ENCODE data around the gene CIZ1.
A peak's percentile ranks its signal among the peaks of the same experiment; 100 is the strongest.

CIZ1 gene

DNA sequence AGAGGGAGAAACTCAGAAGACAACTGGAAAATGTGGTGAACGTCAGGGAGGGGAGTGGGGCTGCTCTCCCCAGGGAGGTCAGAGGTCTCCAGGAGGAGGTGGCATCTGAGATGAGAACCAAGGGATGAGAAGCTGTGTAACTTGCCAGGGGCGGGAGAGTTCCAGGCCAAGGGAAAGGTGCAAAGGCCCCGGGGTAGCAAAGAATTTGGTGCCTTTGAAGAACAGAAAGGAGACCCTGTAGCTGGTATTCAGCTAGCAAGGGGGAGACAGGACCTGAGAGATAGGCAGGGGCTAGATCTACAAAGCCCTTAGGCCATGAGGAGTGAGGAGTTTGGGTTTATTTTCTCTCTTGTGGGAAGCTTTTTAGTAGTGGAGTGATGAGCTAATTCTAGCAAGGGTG is 15.1 kb upstream of the CIZ1 start:
- H3K4me1 Mint-ChIP-seq (ENCODE audit: low read depth): peaks cover 23% of the 10 kb centered on the region
- H3K27ac Mint-ChIP-seq: no peak overlapping the region
- no peak overlapping the region for H3K4me3 Mint-ChIP-seq
- H3K36me3 Mint-ChIP-seq (ENCODE audit: low read depth): no peaks in the 10 kb centered on the region
- H3K9me3 Mint-ChIP-seq: no peaks in the 10 kb centered on the region
- peaks cover 17% of the 10 kb centered on the region for H3K27me3 Mint-ChIP-seq

- Mint-ChIP-seq H3K4me3 (no peak overlapping the region), H3K4me1 (ENCODE audit: low read depth) (peaks cover 24% of the 10 kb centered on the region), H3K36me3 (ENCODE audit: low read depth) (no peaks in the 10 kb centered on the region), H3K27ac (no peak overlapping the region), H3K27me3 (peaks cover 17% of the 10 kb centered on the region), H3K9me3 (no peaks in the 10 kb centered on the region)
Observed at GRCh38 chr9:128205296-128205944, 14.0 kb upstream of the CIZ1 start.

- no peaks in the 10 kb centered on the region for H3K36me3 Mint-ChIP-seq (ENCODE audit: low read depth)
- no peak overlapping the region for H3K27ac Mint-ChIP-seq
- H3K9me3 Mint-ChIP-seq: no peaks in the 10 kb centered on the region
- H3K4me3 Mint-ChIP-seq: peak overlapping the region; percentile 7
- H3K27me3 Mint-ChIP-seq: peaks cover 17% of the 10 kb centered on the region
- H3K4me1 Mint-ChIP-seq (ENCODE audit: low read depth): peaks cover 24% of the 10 kb centered on the region
Observed at GRCh38 chr9:128204858-128205257, 13.5 kb upstream of the CIZ1 start.

DNA sequence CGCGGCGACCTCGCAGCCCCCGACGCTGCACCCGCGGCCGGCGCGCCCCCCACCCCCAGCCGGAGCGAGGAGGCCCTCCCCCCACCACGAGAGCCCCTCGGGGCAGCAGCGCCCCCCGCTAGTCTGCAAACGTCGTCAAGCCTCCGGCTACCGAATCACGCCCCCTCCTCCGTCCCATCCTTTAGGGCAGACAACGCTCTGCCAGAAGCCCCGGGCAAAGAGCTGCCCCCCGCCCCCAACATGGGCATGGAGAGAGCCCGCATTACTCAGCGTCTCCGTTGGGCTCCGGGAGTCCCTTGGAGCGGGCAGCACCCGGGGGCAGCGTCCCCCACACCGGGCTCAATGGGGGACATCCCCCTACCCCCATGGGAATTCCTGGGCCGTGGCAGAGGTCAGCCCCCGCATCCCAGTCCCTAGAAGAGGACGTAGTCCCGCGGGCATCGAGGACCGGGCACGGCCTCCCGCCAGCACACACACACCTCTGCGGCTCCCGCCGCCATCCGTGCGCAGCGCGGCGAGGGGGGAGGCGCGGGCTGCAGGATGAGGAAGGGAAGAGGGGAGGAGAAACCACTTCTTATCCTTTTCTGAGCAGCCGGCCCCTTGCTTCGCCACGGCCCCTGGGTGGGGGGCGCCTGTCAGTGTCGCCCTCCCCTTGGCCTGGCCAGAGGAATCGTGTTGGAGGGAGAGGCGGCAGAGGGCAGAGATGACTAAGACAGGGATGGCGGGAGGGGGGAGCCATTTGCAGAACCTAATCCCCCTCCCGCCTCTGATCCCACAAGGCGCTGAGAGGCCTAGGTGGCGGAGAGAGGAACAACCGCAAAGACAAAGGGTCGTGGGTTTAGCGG is 12.6 kb upstream of the CIZ1 start:
- Mint-ChIP-seq H3K27ac (no peak overlapping the region), H3K27me3 (peaks cover 17% of the 10 kb centered on the region)

GRCh38 chr9:128203024-128203706 is 11.8 kb upstream of the CIZ1 start, which contains the start of gene DNM1:
TSS of gene DNM1 (plus strand) at chr9:128203379. CDS start at chr9:128203471, 92 bp downstream.
- H3K27ac Mint-ChIP-seq: peak within 1 kb of the TSS; percentile 86
- no peaks in the 10 kb centered on the region for H3K9me3 Mint-ChIP-seq
- H3K27me3 Mint-ChIP-seq: peaks cover 17% of the 10 kb centered on the region
- peak within 1 kb of the TSS; percentile 68 for H3K4me3 Mint-ChIP-seq
- peaks cover 27% of the 10 kb centered on the region for H3K4me1 Mint-ChIP-seq (ENCODE audit: low read depth)
- H3K36me3 Mint-ChIP-seq (ENCODE audit: low read depth): no peaks in the 10 kb centered on the region

More for the DNA sequence above, 12.6 kb upstream of the CIZ1 start:
- Mint-ChIP-seq H3K4me1 (ENCODE audit: low read depth) (peaks cover 24% of the 10 kb centered on the region), H3K36me3 (ENCODE audit: low read depth) (no peaks in the 10 kb centered on the region), H3K9me3 (no peaks in the 10 kb centered on the region), H3K4me3 (peak overlapping the region; percentile 53)

- Mint-ChIP-seq H3K27ac (peak overlapping the region; percentile 86), H3K4me1 (ENCODE audit: low read depth) (peaks cover 27% of the 10 kb centered on the region), H3K9me3 (no peaks in the 10 kb centered on the region), H3K27me3 (peaks cover 17% of the 10 kb centered on the region), H3K4me3 (peak overlapping the region; percentile 68), H3K36me3 (ENCODE audit: low read depth) (no peaks in the 10 kb centered on the region)
Observed at GRCh38 chr9:128202648-128203023, 11.3 kb upstream of the CIZ1 start.

- peak overlapping the region; percentile 86 for H3K27ac Mint-ChIP-seq
- no peaks in the 10 kb centered on the region for H3K9me3 Mint-ChIP-seq
- no peaks in the 10 kb centered on the region for H3K36me3 Mint-ChIP-seq (ENCODE audit: low read depth)
Observed at GRCh38 chr9:128201441-128202369, 10.3 kb upstream of the CIZ1 start.

DNA sequence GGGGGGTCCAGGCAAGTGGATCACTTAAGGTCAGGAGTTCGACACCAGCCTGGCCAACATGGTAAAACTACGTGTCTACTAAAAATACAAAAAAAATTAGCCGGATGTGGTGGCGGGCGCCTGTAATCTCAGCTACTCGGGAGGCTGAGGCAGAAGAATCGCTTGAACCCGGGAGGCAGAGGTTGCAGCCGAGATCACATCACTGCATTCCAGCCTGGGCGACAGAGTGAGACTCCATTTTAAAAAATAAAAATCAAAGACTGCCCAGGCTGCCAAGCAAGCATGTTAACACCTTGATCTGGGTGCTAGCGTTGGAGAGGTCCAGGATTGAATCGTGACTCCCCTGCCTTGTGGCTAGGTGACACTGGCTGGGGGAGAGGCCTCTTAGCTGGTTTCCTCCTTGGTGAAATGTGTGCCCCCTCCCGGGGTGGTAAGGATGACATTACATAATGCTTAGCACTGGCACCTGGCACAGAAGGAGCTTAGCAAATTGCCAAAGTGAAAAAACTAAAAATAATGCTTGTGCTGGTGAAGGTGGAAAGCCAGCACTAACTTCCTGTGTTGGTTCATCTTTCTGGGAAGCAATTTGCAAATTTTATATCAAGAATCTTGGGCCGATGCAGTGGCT is 2.2 kb upstream of the CIZ1 start:
- no peaks in the 10 kb centered on the region for H3K27me3 Mint-ChIP-seq
- no peaks in the 10 kb centered on the region for H3K9me3 Mint-ChIP-seq
- no peak overlapping the region for H3K27ac Mint-ChIP-seq
- H3K4me3 Mint-ChIP-seq: no peak overlapping the region
- H3K4me1 Mint-ChIP-seq (ENCODE audit: low read depth): peaks cover 28% of the 10 kb centered on the region
- H3K36me3 Mint-ChIP-seq (ENCODE audit: low read depth): peaks cover 14% of the 10 kb centered on the region

More at GRCh38 chr9:128201441-128202369, 10.3 kb upstream of the CIZ1 start:
- Mint-ChIP-seq H3K27me3 (peaks cover 14% of the 10 kb centered on the region), H3K4me3 (no peak overlapping the region), H3K4me1 (ENCODE audit: low read depth) (peaks cover 27% of the 10 kb centered on the region)

- Mint-ChIP-seq H3K27ac (no peak overlapping the region), H3K4me1 (ENCODE audit: low read depth) (peaks cover 36% of the 10 kb centered on the region), H3K36me3 (ENCODE audit: low read depth) (peaks cover 22% of the 10 kb centered on the region), H3K9me3 (no peaks in the 10 kb centered on the region), H3K4me3 (no peak overlapping the region), H3K27me3 (no peaks in the 10 kb centered on the region)
Observed at GRCh38 chr9:128192601-128193371, 1.4 kb upstream of the CIZ1 start.

DNA sequence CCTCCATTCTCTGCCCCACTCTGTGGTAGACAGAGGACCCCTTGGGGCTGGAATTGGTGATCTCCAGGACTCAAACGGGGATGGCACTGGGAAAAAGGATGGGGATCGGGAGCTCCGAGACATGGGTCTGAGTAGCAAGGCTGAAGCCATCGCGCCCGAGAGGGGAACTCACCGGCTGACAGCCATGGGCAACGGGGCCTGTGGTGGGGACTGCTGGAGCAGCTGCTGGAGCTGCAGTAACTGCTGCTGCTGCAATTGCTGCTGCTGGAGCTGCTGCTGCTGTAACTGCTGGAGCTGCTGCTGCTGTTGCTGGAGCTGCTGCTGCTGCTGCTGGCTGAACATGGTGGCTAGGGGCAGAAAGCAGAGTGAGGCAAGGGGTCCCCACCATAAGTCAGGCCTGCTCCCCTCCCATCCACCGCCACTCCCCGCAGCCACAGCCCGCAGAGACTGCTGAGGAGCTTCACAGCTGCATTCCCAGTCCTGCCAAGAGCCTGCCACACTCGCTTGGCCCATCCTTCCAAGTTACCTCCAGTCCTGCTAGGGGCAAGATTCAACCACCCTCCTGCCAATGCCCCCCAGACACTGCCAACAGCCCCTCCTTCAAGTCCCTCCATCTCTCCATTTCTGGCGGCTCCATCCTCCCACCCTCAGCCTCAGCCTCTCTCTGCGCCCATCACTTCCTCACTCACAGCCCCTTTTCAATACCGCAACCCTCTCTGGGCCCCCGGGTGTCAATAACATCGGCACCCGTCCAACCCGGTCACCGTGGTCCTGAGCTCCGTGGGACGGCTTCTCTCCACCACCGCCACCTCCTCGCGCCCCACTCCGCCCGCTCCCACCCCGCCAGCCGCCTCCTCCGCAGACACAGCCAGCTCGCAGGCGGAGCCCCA is 611 bp downstream of the CIZ1 start:
- Mint-ChIP-seq H3K36me3 (ENCODE audit: low read depth) (peaks cover 28% of the 10 kb centered on the region), H3K4me1 (ENCODE audit: low read depth) (peaks cover 39% of the 10 kb centered on the region), H3K27ac (peak overlapping the region; percentile 95), H3K4me3 (peak overlapping the region; percentile 96), H3K27me3 (no peaks in the 10 kb centered on the region), H3K9me3 (no peaks in the 10 kb centered on the region)

DNA sequence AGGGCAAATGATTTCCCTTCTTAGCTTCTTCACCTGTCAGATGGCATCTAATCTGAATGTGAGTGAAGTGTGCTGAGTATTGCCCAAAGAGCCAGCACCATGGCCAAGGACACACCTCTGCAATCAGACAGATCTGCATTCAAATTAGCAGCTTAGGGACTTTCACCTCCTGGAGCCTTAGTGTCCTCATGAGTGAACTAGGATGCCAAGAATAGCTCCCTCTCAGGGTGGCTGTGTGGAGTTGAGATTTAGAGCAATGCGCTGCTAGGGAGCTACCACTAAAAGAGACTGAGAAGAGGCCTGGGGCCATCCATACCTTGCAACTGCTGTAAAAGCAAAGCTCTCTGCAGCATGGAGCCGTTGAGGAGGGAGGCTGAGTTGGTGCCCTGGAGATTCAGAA is 1.4 kb downstream of the CIZ1 start:
- no peaks in the 10 kb centered on the region for H3K9me3 Mint-ChIP-seq
- peak overlapping the region; percentile 96 for H3K4me3 Mint-ChIP-seq
- H3K4me1 Mint-ChIP-seq (ENCODE audit: low read depth): peaks cover 39% of the 10 kb centered on the region
- H3K27me3 Mint-ChIP-seq: no peaks in the 10 kb centered on the region
- H3K36me3 Mint-ChIP-seq (ENCODE audit: low read depth): peaks cover 31% of the 10 kb centered on the region
- H3K27ac Mint-ChIP-seq: peak overlapping the region; percentile 42

- Mint-ChIP-seq H3K9me3 (no peaks in the 10 kb centered on the region), H3K4me3 (no peak overlapping the region), H3K4me1 (ENCODE audit: low read depth) (peaks cover 46% of the 10 kb centered on the region), H3K27ac (peak overlapping the region; percentile 61), H3K36me3 (ENCODE audit: low read depth) (peaks cover 36% of the 10 kb centered on the region), H3K27me3 (no peaks in the 10 kb centered on the region)
Observed at GRCh38 chr9:128188209-128188608, 3.2 kb downstream of the CIZ1 start.

Measured in stimulated activated naive CD8-positive, alpha-beta T cell treated with anti-CD3 and anti-CD28 coated beads, Interleukin-15, Interleukin-2, amounts not matched to agents 100 ng/mL and 50 ng/mL, for 24 hours (primary cell).